GM19239 (cell line): ENCODE data around the gene PBX4.

ENCODE experiments used
- DNase-seq: peaks from one replicate; pipeline ENCODE4 v3.0.0; 2011; ENCODE audit warnings: low spot score; ENCODE audit not compliant: insufficient read length
- FAIRE-seq: peaks from 2 replicates; lab custom pipeline; 2011; peaks lifted over from hg19 to GRCh38; lab: Jason Lieb, UNC

The PBX4 gene

GRCh38 chr19:19530889-19531288 lies 87.6 kb downstream of the PBX4 start:
- FAIRE-seq (no peak), DNase-seq (no peak)

DNA sequence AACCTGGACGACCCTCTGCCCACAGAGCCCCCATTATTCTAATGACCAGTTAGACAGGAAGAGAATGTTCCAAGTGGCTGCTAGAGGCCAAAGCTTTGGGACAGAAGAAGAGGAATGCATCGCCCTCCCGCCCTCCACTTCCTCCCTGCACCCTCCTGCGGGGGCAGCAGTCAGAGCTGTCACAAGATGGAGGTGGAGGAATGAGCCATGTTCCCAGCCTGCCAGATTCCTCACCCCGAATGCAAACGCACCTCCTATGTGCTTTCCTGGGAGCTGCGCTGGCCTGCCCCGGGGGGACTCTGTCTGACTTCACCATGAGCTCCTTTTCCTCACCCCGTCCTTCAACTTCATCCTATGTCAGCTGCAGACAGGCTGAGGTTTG lies 88.1 kb downstream of the PBX4 start:
- FAIRE-seq (no peak), DNase-seq (no peak)

GRCh38 chr19:19529783-19530422 lies 88.6 kb downstream of the PBX4 start:
- DNase-seq (no peak), FAIRE-seq (no peak)

DNA sequence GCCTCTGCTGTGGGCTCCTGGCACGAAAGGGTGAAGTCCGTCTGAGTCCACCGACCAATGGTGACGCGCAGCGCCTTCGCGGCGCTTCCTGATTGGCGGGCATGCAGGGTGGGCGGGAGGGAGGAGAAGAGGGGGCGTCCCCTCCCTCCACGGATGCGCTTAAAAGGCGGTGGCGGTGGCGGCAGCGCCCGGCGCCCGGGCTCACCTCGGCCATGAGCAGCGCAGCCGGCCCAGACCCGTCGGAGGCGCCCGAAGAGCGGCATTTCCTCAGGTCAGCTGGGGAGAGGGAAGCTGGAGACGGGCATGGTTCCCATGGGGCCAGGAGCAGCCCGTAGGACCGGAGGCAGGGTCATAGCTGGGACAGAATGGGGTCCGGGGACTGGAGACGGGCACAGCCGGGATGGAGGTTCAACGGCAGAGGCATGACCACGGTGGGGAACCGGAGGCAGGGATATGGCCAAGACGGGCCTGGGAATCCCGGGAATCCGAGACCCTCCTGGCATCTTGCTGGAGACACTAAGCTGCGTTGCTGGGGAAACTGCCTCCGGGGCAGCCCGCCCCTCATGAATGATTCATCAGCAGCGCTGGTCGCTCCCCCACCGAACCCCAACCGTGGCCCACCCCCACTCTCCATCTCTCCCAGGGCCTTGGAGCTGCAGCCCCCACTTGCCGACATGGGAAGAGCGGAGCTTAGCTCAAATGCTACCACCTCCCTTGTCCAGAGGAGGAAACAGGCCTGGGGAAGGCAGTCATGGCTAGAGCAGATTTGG lies 89.6 kb downstream of the PBX4 start, which contains the start of gene YJEFN3:
TSS of gene YJEFN3 (plus strand) at position 191 of the 770 bp plus-strand sequence. CDS start at position 213, 22 bp downstream.
- no peak for FAIRE-seq
- DNase-seq = no peak

DNA sequence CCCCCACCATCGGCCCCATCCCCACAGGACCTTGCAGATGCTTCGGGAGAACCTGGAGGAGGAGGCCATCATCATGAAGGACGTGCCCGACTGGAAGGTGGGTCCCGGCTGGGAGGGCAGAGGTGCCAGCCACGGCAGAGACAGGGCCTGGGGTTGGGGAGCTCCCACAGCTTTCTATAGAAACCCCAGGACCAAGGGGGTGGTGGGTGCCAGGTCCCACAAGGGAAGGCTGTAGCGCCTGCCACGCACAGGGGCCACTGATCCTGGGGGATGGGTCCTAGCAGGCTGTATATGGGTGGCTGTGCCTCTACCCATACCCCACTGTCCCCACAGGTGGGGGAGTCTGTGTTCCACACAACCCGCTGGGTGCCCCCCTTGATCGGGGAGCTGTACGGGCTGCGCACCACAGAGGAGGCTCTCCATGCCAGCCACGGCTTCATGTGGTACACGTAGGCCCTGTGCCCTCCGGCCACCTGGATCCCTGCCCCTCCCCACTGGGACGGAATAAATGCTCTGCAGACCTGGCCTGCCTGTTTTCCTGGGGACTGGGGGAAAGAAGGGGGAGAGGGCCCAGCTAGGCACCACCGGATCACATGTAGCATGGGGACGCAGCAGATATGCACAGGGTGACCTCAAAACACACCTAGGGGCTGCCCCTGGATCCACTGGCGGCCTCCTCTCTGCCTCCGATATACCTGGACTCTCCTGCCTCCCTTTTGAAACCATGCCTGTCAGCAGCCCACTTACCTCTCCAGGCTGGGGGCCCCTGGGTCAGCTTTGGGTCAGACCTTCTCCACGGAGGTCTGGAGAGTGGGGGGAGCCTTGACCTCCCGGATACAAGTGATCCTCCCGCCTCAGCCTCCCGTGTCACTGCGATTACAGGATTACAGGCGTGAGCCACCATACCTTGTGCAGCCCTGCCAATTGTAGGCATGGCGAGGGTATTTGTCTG lies 90.5 kb downstream of the PBX4 start:
- DNase-seq (no peak), FAIRE-seq (no peak)

- DNase-seq = no peak
- FAIRE-seq = no peak
Observed at GRCh38 chr19:19527371-19527656, 91.2 kb downstream of the PBX4 start.

DNA sequence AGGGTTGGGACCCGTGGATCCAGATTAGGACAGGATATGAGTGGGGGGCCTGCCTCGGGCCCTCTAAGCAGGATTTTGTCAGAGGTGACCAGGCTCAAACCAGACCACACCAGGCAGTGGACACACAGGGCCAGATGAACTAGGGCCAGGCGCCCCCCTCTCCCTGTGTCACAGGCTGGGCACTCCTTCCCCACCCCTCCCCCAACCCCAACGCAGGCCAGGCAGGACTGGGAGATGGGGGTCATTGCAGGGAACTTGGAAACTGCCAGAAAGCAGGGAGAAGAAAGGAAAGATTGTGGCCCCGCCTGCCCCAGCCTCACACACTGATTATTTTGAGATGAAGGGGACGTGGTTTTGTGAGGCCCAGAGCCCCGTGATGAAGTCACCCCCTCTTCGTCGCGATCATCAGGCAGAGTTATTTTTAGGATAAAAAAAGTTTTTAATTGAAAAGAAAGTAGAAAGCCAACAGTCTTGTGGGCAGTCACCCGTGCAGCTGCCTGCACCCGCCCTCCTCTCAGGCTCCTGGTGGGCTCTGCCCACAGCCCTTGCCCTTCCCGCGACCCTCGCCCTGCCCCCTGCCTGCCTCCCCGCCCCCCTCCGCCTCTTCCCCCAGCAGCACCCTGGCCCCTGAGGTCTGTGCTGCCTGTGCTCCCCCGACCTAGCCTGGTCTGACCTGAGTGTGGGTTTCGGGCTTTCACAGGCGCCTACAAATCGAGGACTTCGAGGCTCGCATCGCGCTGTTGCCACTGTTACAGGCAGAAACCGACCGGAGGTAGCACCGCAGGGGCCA lies 91.7 kb downstream of the PBX4 start:
- DNase-seq (no peak), FAIRE-seq (no peak)

- no peak for DNase-seq
- no peak for FAIRE-seq
Observed at GRCh38 chr19:19525611-19526380, 92.7 kb downstream of the PBX4 start.

- FAIRE-seq (no peak), DNase-seq (no peak)
Observed at GRCh38 chr19:19524053-19524452, 94.4 kb downstream of the PBX4 start.

DNA sequence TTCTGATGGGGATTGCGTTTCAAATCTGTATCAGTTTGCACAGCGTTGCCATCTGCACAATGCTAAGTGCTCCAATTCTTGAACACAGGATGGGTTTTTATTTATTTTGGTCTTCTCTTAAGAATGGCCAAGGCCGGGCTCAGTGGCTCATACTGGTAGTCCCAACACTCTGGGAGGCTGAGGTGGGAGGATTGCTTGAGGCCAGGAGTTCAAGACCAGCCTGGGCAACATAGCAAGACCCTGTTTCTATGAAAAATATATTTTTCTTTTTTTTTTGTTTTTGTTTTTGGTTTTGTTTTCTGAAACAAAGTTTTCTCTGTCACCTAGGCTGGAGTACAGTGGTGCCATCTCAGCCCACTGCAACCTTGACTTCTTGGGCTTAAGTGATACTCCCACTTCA lies 95.3 kb downstream of the PBX4 start:
- no peak for DNase-seq
- FAIRE-seq = no peak

DNA sequence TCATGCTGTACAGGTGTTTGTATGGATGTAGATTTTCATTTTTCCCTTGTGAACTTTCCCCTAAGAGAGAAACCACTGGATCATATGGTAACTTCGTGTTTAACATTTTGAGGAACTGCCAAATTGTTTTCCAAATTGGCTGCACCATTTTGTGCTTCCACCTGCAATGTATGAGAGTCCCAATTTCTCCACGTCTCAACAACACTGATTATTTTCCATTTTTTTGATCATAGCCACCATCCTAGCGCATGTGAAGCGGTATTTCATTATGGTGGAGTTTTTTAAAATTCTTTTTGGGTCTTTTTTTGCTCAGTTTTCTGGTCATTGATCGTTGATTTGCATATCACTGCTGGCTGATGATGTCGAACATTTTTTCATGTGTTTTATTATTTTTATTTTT lies 97.5 kb downstream of the PBX4 start:
- DNase-seq = no peak
- no peak for FAIRE-seq

DNA sequence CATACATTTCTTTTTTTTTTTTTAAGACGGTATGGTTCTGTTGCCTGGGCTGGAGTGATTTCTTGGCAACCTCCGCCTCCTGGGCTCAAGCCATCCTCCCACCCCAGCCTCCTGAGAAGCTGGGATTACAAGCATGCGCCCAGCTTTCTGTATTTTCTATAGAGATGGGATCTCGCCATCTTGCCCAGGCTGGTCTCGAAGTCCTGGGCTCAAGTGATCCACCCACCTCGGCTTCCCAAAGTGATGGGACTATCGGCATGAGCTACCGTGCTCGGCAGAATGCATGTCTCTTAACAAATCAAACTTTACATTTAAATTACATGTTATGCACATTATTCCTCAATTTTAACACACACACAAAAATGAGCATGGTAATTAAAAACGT lies 101.3 kb downstream of the PBX4 start:
- FAIRE-seq (no peak), DNase-seq (no peak)

- DNase-seq (peak; percentile 96), FAIRE-seq (peak; percentile 90)
Observed at GRCh38 chr19:19515642-19516519, 102.6 kb downstream of the PBX4 start, which contains the start of gene NDUFA13. Gene NDUFA13 (plus strand): TSS chr19:19516225. CDS start chr19:19516239, 14 bp downstream.

- DNase-seq (no peak), FAIRE-seq (no peak)
Observed at GRCh38 chr19:19514881-19515641, 103.4 kb downstream of the PBX4 start, which contains the start of gene TSSK6. Gene TSSK6 (minus strand): TSS chr19:19515548. CDS start chr19:19515427, 121 bp downstream.

- DNase-seq = no peak
- no peak for FAIRE-seq
Observed at GRCh38 chr19:19514215-19514657, 104.3 kb downstream of the PBX4 start.

GRCh38 chr19:19513682-19514081 lies 104.8 kb downstream of the PBX4 start:
- no peak for DNase-seq
- FAIRE-seq = no peak
